ENCODE data around the gene MVK.

DNA sequence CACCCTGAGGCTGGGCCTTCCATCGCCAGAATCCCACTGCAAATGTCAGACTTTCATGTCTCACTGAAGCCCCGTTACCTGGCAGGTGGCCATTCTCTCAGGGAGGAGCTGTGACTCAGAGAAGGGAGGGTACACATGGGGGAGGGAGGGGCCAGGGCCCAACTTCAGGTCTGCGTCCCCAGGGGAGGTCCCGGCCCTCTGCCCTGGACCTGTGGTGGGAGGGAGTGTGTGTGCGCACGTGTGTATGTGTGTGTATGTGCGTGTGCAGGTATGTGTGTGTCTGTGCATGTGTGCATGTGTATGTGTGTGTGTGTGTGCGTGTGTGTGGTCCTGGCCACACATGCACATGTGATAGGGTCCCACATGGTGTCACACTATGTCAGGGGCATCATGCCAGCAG is 50.9 kb downstream of the MVK start:
- TF ChIP-seq, protein P1, sequence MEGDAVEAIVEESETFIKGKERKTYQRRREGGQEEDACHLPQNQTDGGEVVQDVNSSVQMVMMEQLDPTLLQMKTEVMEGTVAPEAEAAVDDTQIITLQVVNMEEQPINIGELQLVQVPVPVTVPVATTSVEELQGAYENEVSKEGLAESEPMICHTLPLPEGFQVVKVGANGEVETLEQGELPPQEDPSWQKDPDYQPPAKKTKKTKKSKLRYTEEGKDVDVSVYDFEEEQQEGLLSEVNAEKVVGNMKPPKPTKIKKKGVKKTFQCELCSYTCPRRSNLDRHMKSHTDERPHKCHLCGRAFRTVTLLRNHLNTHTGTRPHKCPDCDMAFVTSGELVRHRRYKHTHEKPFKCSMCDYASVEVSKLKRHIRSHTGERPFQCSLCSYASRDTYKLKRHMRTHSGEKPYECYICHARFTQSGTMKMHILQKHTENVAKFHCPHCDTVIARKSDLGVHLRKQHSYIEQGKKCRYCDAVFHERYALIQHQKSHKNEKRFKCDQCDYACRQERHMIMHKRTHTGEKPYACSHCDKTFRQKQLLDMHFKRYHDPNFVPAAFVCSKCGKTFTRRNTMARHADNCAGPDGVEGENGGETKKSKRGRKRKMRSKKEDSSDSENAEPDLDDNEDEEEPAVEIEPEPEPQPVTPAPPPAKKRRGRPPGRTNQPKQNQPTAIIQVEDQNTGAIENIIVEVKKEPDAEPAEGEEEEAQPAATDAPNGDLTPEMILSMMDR (IDR thresholded peaks at IDR 0.05; ENCODE audit: low read depth, low read length), result no peak
- no peak for TF ChIP-seq MYC (IDR thresholded peaks at IDR 0.05; ENCODE audit: low read depth, low read length)
- no peak for TF ChIP-seq POLR2A (IDR thresholded peaks at IDR 0.05; ENCODE audit: extremely low read depth, insufficient read length)
- TF ChIP-seq, protein P2, sequence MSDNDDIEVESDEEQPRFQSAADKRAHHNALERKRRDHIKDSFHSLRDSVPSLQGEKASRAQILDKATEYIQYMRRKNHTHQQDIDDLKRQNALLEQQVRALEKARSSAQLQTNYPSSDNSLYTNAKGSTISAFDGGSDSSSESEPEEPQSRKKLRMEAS (IDR thresholded peaks at IDR 0.05; ENCODE audit: low read depth, low read length), result no peak

Data from NB4 (cell line).